ACHN (cell line): Measurements from ENCODE around the gene PTGDS.
A peak's percentile ranks its signal among the peaks of the same experiment; 100 is the strongest.

ENCODE experiments used
- DNase-seq: peaks from one replicate; pipeline ENCODE4 v3.0.0-alpha.2; 2015
- in situ Hi-C: cut with HindIII; loops from 2 replicates; pipeline ENCODE4 v1.10.0; 2017; ENCODE audit warnings: low sequenced_read_pairs, low pct_ligation_motif_present, low pct_unique_long_range_greater_than_20kb

The PTGDS gene

DNA sequence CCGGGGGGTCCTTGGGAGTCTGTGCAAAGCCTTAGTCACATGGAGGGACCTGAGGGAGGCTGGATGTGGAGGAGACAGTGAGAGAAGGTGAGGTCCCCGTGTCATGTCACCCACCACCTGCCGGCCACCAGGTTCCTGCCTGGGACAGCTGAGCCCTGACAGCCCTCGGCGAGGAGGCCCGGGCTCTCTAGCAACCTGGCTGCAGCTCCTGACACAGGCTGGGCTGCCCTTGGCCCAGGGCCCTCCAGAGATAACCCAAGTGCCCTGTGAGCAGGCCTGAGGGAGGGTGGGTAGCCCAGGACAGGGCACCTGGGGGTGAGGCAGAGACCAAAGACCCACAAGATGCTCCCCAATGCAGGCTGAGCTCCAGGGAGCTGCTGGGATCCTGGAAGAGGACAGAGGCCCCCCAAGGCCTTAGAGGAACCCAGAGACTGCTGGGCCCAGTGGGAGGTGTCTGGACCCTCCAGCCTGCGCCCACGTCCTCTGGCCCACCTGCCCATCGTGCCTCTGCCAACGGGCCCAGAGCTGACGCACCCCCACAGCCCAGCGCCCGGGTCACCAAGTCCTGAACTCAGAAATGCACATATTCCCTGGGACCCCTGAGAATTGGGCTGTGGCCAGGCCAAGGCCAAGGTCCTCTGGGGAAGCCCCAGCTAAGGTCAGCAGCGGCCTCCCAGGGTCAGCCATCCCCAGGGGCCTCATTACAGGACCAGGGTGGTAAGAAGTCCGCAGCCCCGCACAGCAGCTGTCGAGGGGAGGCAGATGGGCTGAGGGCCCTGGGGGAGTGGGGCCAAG, 8.8 kb upstream of the PTGDS start:
- no peak for DNase-seq
- in situ Hi-C loops = no loop called here

DNA sequence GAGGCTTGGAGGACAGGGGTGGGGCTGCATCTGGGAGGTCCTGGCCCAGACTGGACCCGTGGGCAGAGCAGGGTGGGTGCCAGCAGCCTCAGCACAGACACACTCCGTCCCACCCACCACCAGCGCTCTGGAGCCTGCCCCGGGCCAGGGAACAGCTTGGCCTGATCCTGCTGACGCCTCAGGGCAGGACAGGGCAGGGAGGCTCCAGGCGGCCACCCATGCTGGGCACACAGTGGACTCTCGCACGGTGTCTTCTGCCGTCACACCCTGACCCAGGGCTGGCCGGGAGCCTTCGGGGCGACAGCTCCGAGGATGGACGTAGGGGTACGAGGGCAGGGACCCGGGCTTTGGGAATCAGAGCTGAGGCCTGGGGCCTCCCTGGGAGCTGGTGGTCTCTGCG, 8.2 kb upstream of the PTGDS start:
- in situ Hi-C loops = no loop called here
- DNase-seq = no peak

DNA sequence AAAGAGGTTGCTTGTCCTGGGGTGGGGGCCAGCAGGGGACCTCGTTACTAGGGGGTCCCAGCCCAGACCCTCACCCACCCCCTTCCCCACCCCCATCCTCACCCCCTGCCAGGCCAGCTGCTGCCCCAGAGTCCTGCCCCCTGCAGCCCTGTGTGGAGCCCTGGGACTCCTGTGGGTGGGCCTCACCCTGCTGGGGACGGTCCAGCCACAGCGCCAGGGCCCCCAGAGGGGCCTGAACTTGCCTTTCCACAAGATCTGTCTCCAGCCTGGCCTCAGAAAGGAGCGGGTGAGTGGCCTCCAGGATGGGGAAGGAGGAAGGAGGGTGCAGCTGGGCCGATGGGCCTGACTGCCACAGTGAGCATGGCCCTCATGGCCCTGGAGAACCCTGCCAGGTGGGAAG, 7.5 kb upstream of the PTGDS start:
- in situ Hi-C loops = no loop called here
- no peak for DNase-seq

DNA sequence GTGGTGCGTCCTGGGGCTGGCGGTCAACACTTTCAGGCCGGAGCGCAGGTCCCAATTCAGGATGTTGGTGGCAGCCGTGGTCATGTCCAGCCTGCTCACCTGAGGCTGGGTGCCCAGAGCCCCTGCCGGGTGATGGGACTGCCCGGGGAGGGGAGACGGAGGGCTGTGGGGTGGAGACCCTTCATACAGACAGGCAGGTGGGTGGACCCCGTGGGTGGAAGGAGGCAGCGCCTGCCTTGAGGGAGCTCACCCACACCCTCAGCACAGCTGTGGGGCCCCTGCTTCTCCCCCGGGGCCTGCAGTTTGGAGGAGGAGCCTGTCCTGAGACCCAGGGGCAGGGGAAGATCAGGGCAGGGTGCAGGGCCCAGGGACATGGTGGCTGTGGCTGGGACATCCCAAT, 6.9 kb upstream of the PTGDS start:
- in situ Hi-C loops = no loop called here
- no peak for DNase-seq

DNA sequence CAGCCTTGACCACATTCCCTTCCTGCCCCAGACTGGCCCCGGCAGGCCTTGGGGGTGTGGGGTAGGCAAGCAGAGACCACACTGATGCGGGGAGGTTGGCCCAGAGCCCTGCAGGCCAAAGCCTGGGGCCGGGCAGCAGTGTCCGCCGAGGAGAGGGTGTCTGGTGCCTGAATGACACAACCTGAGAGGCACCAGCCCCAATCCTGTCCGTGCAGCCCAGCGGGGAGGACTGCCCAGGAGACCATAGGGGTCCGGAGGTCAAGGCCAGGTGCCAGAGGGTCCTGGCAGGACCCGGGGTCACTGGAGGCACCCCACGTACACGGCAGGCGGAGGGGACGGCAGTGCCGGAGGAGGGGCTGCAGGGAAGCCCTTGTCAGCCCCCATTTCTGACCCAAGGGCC, 5.6 kb upstream of the PTGDS start:
- in situ Hi-C loops = no loop called here
- no peak for DNase-seq

DNA sequence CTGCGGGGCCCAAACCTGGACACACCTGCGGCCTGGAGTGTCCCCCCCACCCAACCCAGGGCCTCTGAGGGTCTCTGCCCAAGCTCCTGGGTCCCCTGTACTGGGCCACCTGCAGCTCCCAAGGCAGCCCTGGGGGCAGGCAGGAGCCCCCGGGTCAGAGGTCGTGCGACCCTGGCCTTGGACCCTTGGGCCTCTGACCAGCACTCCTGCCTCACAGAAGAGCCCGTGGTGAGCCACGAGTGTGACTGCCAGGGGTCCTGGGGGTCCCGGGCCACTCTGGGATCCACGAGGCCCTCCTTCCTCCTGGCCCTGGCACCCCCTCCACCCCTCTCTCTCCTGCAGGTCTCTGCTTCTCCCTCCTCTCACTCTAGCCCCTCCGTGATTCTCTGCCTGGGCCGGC, 5.0 kb upstream of the PTGDS start:
- no peak for DNase-seq
- in situ Hi-C loops = no loop called here

DNA sequence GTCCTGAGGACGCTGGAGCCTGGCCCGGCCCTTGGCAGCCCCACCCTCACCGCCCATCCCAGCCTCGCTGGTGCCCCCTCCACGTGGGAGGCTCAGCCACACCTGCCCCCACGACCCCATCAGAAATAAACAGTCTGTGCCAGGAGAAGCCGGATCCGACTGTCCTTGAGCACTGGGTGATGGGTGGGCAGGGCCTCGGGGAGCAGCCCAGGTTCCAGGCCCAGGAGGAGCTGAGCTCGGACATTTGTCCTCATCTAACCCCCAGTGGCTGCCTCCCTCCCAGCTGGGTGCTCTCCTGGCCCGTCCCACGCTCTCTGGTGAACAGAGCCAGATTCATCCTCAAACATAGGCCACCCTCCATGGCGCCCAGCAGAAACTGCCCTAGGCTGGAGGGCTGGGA, 4.6 kb upstream of the PTGDS start:
- in situ Hi-C loops = no loop called here

DNA sequence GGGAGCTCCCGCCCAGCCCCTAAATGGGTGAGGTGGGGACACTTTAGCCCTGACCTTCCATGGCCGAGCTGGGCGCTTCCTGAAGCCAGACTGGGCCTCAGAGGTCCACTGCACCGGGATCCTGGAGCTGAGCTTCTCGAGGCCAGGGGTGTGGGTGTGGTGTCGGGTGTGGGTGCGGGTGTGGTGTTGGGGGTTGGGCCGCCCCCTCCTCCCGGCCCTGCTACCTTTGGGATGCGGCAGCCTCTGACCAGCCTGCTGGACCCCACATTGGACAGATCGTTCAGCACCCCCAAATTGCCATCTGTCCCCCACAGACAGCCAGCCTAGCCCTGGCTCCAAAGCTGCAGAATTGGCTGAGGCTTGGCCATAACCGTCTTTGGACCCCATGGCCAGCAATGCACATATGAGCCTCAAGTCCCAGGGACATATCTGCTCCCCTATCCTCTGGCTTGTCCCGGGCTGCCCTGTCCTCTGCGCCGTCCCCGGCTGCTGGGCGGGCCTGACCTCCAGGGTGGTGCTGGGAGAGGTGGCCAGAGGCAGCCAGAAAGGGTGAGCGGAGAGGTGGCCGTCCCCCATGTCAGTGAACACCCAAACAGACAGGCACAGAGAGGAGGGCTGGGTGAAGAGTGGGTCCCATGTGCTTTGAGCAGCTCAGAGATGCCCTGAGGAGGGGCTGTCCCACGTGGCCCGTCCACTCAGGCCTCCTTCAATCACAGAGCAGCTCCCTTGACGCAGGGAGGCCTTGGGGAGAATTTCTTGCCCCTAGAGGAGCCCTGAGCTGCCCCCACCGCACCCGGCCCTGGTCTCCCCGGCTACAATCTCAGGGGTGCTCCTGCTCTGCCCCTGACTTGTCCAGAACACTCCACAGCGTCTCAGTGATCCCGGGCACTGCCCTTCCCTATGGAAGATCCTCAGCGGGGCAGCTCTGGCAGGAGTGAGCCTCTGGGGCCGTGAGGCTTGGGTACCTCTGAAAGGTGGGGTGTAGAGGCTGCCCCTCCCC, 3.4 kb upstream of the PTGDS start:
- no peak for DNase-seq
- in situ Hi-C loops = no loop called here

More for the DNA sequence above, 4.6 kb upstream of the PTGDS start:
- DNase-seq = no peak

DNA sequence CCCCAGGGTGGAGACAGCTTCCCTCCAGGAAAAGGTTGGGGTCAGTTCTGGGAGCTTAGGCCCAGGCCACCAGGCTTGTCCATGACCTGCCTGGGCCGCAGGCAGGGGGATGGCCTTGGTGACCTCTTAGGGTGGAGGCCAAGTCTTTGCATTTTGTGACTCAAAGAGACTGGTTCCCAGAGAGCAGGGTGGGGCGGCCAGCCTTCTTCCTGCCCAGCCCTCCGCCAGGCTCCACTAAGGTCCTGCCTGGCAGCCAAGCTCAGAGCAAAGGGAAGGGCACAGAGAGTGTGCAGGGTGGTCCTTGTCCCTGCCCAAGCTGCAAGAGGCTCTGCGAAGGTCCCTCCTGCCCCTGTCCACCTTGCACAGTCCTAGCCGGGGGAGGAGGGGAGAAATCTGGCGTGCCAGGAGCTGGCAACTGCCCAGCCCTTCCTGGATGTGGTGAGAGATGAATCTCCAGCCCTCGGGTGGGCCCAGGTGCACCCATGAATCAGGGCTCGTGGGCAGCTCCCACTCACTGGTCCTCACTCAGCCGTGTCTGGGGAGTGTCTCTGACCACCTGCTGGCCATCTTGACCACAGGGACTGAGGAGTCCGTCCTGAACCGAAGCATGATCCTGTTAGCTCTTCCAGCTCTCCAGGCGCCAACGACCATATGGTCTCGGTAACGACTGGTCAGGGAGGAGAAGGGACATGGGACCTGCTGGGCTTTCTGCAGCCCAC, 2.3 kb upstream of the PTGDS start:
- in situ Hi-C loops = no loop called here
- DNase-seq = no peak

DNA sequence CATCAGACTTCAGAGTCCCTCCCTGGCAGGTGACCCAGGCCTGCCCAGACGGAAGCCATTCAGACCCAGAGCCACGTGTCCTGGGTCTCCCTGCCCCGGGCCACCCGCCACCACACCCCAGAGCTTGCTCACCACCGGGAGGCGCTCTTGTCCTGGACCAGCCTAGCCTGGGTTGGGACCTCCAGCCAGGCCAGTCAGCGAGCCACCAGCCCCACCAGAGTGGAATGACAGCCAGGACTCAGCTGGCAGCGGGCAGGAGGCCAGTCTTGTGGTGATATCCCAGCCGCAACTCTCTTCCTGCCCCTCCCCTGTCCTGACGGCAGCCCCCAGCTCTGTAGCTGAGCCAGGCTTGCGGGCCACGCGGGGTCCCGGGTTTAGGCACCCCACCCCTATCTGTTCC, 1.7 kb upstream of the PTGDS start:
- in situ Hi-C loops = no loop called here
- no peak for DNase-seq

DNA sequence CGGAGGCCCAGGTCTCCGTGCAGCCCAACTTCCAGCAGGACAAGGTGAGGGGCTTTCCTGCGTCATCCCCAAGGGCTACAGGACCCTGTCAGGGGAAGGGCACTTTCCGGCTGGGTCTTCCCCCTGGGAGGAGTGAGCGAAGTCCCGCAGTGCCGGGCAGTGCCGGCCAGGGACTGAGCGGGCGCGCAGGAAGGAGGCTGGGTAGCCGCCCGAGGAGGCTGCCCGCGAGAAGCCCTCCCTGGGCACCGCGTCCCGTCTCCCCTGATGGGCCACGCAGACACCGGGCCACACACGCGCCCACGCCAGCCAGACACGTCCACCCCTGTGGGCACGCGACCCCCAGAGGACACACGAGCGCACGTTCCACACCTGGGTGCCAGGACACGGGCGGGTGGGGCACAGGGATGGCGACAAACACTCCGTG, 357 bp downstream of the PTGDS start:
- DNase-seq = no peak
- in situ Hi-C loops = no loop called here

DNA sequence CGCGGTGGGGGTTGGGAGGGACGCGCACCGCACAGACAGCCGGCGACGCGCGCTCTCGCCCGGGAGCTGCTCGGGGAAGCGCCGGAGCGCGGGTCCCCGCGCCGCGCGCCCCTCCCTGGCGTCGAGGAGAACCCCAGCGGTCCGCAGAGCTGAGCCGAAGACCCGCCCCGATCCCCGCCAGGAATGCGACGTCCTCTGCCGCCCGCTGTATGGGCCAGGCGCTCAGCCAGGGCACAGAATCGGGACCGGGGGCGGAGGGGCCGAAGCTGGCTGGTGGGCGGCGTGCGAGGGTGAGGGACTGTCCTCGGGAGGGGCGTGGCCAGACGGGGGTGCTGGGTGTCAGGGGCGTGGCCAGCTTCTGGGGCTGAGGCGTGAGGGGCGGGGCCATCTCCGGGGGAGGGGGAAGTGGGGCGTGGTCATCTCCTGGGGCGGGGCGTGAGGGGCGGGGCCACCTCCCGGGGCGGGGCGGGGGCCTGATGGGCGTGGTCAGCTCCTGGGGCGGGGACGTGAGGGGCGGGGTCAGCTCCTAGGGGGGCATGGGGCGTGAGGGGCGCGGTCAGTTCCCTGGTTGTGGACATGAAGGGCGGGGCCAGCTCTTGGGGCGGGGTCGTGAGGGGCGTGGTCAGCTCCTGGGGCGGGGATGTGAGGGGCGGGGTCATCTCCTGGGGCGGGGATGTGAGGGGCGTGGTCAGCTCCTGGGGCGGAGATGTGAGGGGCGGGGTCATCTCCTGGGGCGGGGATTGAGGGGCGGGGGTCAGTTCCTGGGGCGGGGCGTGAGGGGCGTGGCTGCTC, 965 bp downstream of the PTGDS start:
- in situ Hi-C loops = no loop called here
- peak; percentile 31 for DNase-seq

DNA sequence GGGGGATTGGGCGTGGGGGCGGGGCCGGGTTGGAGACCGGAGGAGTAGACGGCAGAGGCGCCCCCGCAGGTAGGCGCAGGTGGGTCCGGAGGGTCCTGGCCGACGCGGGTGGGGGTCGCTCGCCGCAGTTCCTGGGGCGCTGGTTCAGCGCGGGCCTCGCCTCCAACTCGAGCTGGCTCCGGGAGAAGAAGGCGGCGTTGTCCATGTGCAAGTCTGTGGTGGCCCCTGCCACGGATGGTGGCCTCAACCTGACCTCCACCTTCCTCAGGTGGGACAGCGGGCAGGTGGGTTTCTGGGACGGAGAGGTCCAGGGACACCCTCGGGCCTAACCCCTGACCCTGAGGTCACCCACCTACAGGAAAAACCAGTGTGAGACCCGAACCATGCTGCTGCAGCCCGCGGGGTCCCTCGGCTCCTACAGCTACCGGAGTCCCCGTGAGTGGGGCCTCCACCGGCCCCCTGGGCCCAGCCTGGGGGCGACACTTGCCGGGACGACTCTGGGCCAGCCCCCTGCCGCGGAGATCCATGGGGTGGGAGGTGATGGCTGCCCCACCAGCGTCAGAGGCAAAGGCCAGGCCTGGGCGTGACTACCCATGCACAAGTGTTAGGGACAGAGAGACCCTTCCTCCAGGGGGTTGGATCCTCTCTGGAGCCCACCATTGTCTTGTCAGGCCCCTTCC, 1.7 kb downstream of the PTGDS start:
- DNase-seq = no peak
- in situ Hi-C loops = no loop called here

DNA sequence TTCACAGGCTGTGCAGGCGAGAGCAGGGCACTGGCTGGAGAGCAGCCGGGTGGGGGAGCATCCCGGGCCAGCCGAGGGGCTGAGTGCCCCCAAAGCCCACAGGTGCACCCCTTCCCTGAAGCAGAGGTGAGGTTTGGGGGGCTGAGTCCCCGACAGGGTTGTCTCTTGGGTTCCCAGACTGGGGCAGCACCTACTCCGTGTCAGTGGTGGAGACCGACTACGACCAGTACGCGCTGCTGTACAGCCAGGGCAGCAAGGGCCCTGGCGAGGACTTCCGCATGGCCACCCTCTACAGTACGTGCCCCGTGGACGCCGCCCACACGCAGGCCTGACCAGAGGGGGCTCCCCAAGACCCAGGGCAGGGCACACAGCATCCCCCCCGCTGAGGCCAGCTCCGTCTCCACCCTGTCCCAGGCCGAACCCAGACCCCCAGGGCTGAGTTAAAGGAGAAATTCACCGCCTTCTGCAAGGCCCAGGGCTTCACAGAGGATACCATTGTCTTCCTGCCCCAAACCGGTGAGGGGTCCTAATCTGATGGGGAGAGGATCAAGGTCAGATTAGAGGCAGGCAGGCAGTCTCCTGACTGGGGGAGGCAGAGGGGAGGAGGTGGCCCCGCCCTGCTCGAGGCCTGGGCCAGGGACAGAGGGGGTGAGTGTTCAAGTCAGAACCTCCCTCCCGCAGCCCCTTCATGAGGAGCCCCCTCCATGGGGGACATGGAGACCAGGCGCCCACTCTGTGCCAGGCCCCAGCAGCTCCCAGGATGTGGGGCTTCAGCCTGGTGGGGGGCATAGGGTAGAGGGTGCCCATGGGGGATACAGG, 2.7 kb downstream of the PTGDS start:
- DNase-seq = no peak
- in situ Hi-C loops = no loop called here

DNA sequence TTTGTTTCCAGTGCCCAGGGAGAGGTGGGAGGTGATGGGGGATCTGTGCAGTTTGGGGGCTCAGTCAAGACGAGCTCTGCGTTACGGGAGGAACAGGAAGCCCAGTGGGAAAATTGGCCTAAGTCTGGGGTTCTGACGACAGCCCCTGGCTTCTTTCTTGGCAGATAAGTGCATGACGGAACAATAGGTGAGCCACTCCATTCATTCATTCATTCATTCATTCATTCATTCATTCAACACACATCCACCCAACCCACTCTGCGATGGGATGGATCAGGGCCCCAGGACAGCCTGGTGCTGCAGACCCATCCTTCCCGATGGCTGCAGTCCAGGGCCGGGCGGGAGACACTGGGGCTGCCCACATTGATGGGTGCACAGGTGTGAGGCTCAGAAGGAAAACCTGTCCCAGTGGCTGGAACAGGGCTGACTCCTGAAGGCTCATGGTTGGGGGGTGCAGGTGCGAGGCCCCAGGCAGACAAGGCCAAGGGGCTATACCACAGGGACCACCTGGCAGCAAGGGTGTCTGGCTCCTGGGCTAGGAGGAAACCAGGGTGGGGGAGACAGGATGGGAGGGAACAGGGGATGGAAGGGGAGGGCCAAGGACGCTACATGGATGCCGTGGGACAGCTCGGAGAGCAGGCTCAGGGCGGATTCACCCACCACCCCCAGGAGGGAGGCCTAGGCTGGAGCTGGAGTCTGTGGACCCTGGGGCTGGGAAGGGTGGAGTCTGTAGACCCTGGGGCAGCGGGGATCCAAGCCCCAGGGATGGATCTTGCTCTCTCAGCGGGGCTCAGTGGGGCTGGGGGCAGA, 3.6 kb downstream of the PTGDS start:
- in situ Hi-C loops = no loop called here
- DNase-seq = no peak

DNA sequence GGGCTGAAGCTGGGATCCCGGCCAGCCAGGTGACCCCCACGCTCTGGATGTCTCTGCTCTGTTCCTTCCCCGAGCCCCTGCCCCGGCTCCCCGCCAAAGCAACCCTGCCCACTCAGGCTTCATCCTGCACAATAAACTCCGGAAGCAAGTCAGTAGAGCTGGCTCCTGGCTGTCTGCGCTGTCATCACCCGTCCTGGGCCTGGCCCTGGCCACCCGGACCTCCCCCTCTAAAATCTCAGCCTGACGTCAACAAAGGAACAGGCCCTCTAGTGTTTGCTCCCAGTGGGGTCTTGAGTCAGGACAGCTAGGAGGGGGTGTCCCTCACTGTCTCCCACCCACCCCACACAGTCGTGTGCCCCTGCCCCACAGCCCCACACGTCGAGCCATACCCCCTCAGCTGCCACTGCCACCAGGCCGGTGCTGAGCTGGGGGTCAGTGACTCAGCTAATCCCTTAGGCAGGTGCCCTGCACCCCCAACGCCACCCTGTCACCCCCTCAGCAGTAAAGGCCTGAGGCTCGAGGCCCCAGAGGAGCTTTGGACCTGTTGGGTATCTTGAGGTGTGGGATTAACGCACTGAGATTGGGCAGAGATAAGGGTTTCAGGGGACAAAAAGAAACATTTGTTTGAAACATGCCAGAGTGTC, 4.4 kb downstream of the PTGDS start:
- no peak for DNase-seq
- in situ Hi-C loops = no loop called here
